Endothelial cell of umbilical vein (primary cell): ENCODE results near the gene TMEM131. TPM values are rescaled to one million over a fixed set of nuclear protein-coding genes. Genes with fewer than 3 reads are reported as not detected.

Source experiments
- BruUV-seq: library from RNA; stranded (reverse); fragments of 400-500 nt; replicated peaks from 2 replicates; lab custom pipeline; 2021; lab: Mats Ljungman, UMichigan
- CTCF ChIA-PET: fragments of 300-600, 350-600 bp; sonication (Branson Sonifier 250); formaldehyde crosslinking; loops from one replicate; lab custom pipeline; 2021; ENCODE audit warnings: antibody characterized with exemption, inconsistent platforms; lab: Charles Lee
- POLR2A ChIA-PET: fragments of 300-600, 350-600 bp; sonication (Branson Sonifier 250); formaldehyde crosslinking; loops from one replicate; lab custom pipeline; 2021; ENCODE audit warnings: antibody characterized with exemption, inconsistent platforms; lab: Charles Lee
- DNase-seq: peaks from one replicate; pipeline ENCODE4 v3.0.0-alpha.2; 2011; ENCODE audit warnings: low read depth, low spot score
- FAIRE-seq: peaks from 2 replicates; lab custom pipeline; 2011; peaks lifted over from hg19 to GRCh38; lab: Jason Lieb, UNC
- H2AFZ ChIP-seq: 2 replicates; pipeline ENCODE4 v1.6.0; 2012; ENCODE audit warnings: low read depth, low read length, control low read depth, inconsistent platforms
- H3K27ac ChIP-seq: 2 replicates; pipeline ENCODE4 v1.5.1; 2011; ENCODE audit warnings: low read depth, mild to moderate bottlenecking, control low read depth, low read length, moderate library complexity; ENCODE audit not compliant: insufficient read depth
- H3K27me3 ChIP-seq, 2 experiments: 2 replicates each; pipeline versions ENCODE4 v1.6.0 to v1.6.1; 2011; ENCODE audit warnings: low read length in 2 of 2, mixed read lengths in 1 of 2; ENCODE audit not compliant: control insufficient read depth in 2 of 2, insufficient read depth in 2 of 2
- H3K36me3 ChIP-seq, 2 experiments: 2 replicates in 1 of 2; 3 replicates in 1 of 2; pipeline ENCODE4 v1.5.1; 2011; ENCODE audit warnings: low read length in 2 of 2, mild to moderate bottlenecking in 1 of 2, moderate library complexity in 1 of 2; ENCODE audit not compliant: control insufficient read depth in 2 of 2, insufficient read depth in 2 of 2; ENCODE audit errors: extremely low read depth in 1 of 2
- H3K4me1 ChIP-seq: 3 replicates; pipeline ENCODE4 v1.5.1; 2011; ENCODE audit warnings: mild to moderate bottlenecking, low read length; ENCODE audit not compliant: control insufficient read depth, insufficient read depth; ENCODE audit errors: extremely low read depth
- H3K4me2 ChIP-seq: 2 replicates; pipeline ENCODE4 v1.6.1; 2011; ENCODE audit warnings: low read length, control low read depth, mixed read lengths; ENCODE audit not compliant: insufficient read depth
- H3K4me3 ChIP-seq, 3 experiments: fragments of 200-600 bp in 1 of 3; sonication (generic), shearing (Covaris generic) in 1 of 3; replicated peaks in 1 of 3; 2 replicates each; pipeline ENCODE4 v1.5.1; 2011 to 2016; ENCODE audit warnings: control low read depth in 3 of 3, low read length in 3 of 3, mild to moderate bottlenecking in 2 of 3, inconsistent platforms in 1 of 3, low read depth in 1 of 3, moderate library complexity in 1 of 3; ENCODE audit not compliant: insufficient read depth in 1 of 3
- H3K79me2 ChIP-seq: 2 replicates; pipeline ENCODE4 v1.6.0; 2012; ENCODE audit warnings: low read length, inconsistent platforms; ENCODE audit not compliant: control insufficient read depth, insufficient read depth
- H3K9ac ChIP-seq: replicated peaks from 2 replicates; pipeline ENCODE3; 2011; ENCODE audit warnings: low read length, control low read depth; ENCODE audit not compliant: insufficient read depth; ENCODE audit errors: extremely low read depth
- H3K9me1 ChIP-seq: replicated peaks from 3 replicates; pipeline ENCODE4 v1.6.0; 2011; ENCODE audit warnings: mild to moderate bottlenecking, low read length; ENCODE audit not compliant: control insufficient read depth, insufficient read depth; ENCODE audit errors: extremely low read depth
- H3K9me3 ChIP-seq: replicated peaks from 2 replicates; pipeline ENCODE4 v1.5.1; 2012; ENCODE audit warnings: low read length, inconsistent platforms; ENCODE audit not compliant: control insufficient read depth, insufficient read depth
- H4K20me1 ChIP-seq: replicated peaks from 2 replicates; pipeline ENCODE3; 2011; ENCODE audit warnings: mild to moderate bottlenecking, low read length; ENCODE audit not compliant: control insufficient read depth, insufficient read depth; ENCODE audit errors: extremely low read depth
- CTCF ChIP-seq, 2 donors: IDR thresholded peaks; 1 replicate in 1 of 2; 2 replicates in 1 of 2; pipeline ENCODE4 v1.5.1; 2011; ENCODE audit warnings: low read length in 2 of 2, mild to moderate bottlenecking in 2 of 2, moderate library complexity in 2 of 2, control low read depth in 1 of 2, inconsistent platforms in 1 of 2, low read depth in 1 of 2; ENCODE audit not compliant: insufficient read depth in 1 of 2; ENCODE audit errors: extremely low read depth in 1 of 2
- EZH2 ChIP-seq: IDR thresholded peaks from 2 replicates; pipeline ENCODE4 v1.6.1; 2012; ENCODE audit warnings: borderline replicate concordance, low read depth, mild to moderate bottlenecking, moderate library complexity, low read length, inconsistent platforms; ENCODE audit not compliant: severe bottlenecking
- FOS ChIP-seq: IDR thresholded peaks from 2 replicates; pipeline ENCODE4 v1.6.1; 2011; ENCODE audit warnings: mild to moderate bottlenecking, low read length, moderate library complexity, borderline replicate concordance; ENCODE audit not compliant: insufficient read depth
- GATA2 ChIP-seq: IDR thresholded peaks from 2 replicates; pipeline ENCODE4 v1.7.0; 2011; ENCODE audit warnings: low read depth, mild to moderate bottlenecking, moderate library complexity, mixed read lengths, low read length; ENCODE audit not compliant: insufficient read length, insufficient read depth
- JUN ChIP-seq: IDR thresholded peaks from 2 replicates; pipeline ENCODE4 v1.6.1; 2011; ENCODE audit warnings: borderline replicate concordance, low read depth; ENCODE audit not compliant: insufficient read length, insufficient read depth
- MYC ChIP-seq: IDR thresholded peaks from one replicate; pipeline ENCODE4 v1.6.1; 2011; ENCODE audit warnings: mild to moderate bottlenecking, low read depth, low read length
- POLR2A ChIP-seq: IDR thresholded peaks from 2 replicates; pipeline ENCODE4 v1.6.1; 2012; ENCODE audit warnings: low read depth, mild to moderate bottlenecking, control low read depth, low read length
- POLR2AphosphoS5 ChIP-seq: IDR thresholded peaks from 2 replicates; pipeline ENCODE4 v1.6.1; 2012; ENCODE audit warnings: low read depth, mild to moderate bottlenecking, control low read depth, low read length, moderate library complexity; ENCODE audit not compliant: insufficient read depth
- dilution Hi-C: fragments of 300-500 bp; cut with MboI; formaldehyde crosslinking; loops from one replicate; pipeline ENCODE4 v1.15.0; 2019; ENCODE audit warnings: low sequenced_read_pairs; ENCODE audit not compliant: extremely low pct_ligation_motif_present
- intact Hi-C: fragments of 100-400 bp; cut with micrococcal nuclease; formaldehyde crosslinking; loops from one replicate; pipeline ENCODE4 v1.10.0; 2022
- polyA plus RNA-seq, 4 experiments: library from polyadenylated mRNA; depleted of rRNA in 3 of 4; stranded (reverse) in 3 of 4; unstranded in 1 of 4; fragments of >200 nt; gene quantifications; 2 replicates each; pipeline versions ENCODE4 v1.2.1 to v1.2.3, GENCODE V29; 2011 to 2012; ENCODE audit warnings: missing spikeins in 1 of 4
- total RNA-seq: library from RNA; stranded (reverse); gene quantifications from 2 replicates; pipeline ENCODE4 v1.2.3, GENCODE V29; 2021
- TF ChIP-seq, protein P1 (sequence below): IDR thresholded peaks from 2 replicates; pipeline ENCODE4 v1.6.1; 2011; ENCODE audit not compliant: insufficient read depth, insufficient read length

Gene TMEM131
- total and polyA plus RNA-seq, 2 donors (not counting 3 experiments of a cell fraction or from before 2014, with no cell fraction given), result 12.2 to 28.6 TPM

DNA sequence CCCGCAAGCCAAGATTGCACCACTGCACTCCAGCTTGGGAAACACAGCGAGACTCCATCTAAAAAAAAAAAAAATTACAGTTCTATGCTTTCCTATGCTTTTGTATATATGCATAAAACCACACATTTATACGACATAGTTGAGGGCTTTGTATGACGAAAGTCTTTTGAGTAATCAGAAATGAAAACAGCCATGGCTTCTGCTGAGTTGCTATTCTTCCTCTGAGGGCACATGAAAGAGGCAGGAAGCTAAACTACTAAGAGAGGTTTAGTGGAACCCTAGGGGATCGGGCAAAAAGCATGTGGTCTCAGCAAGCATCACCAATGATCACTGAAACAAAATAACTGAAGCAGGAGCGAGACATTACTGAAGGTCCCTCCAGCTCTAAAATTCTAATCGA, 182.8 kb downstream of the TMEM131 start:
- dilution Hi-C loops (no loop called here), intact Hi-C loops (no loop called here)
- no peak for FAIRE-seq
- Histone ChIP-seq H3K9me3 (no peaks in the 10 kb centered on the region), H2AFZ (no peak overlapping the region), H3K9ac (no peak overlapping the region), H3K9me1 (no peaks in the 10 kb centered on the region), H3K27ac (no peak overlapping the region), H3K4me1 (no peaks in the 10 kb centered on the region), H3K4me2 (no peak overlapping the region), H3K79me2 (no peaks in the 10 kb centered on the region), H3K27me3 (no peaks in the 10 kb centered on the region), H3K36me3 (no peaks in the 10 kb centered on the region), H4K20me1 (no peaks in the 10 kb centered on the region), H3K4me3 (no peak overlapping the region)
- no peak for DNase-seq
- POLR2A ChIA-PET, result no interaction called here
- BruUV-seq, result no TSS peak
- CTCF ChIA-PET, result no interaction called here
- no peak for TF ChIP-seq MYC

DNA sequence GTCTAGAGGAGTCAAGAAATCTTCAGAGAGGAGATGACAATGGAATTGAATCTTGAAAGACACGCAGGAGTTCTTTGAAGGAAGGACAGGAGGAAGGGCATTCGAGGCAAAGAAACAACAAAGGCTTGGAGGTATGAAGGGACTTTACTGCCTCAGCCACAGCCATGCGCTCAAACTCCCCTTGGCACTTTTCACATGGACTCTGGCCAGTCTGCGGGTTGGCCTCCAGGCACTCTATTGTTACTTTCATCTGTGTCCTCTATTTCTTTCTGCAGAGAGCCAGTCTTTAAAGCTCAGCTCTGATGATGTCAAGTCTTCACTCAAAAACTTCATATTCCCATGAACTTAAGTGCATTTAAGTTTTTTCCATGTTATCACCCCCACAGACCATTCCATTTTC, 186.9 kb downstream of the TMEM131 start:
- Histone ChIP-seq H3K27ac (no peak overlapping the region), H3K4me1 (no peaks in the 10 kb centered on the region), H3K79me2 (no peaks in the 10 kb centered on the region), H2AFZ (no peak overlapping the region), H4K20me1 (no peaks in the 10 kb centered on the region), H3K4me2 (no peak overlapping the region), H3K4me3 (no peak overlapping the region), H3K36me3 (no peaks in the 10 kb centered on the region), H3K9me3 (no peaks in the 10 kb centered on the region), H3K27me3 (no peaks in the 10 kb centered on the region), H3K9ac (no peak overlapping the region), H3K9me1 (no peaks in the 10 kb centered on the region)
- POLR2A ChIA-PET, result no interaction called here
- DNase-seq (no peak), FAIRE-seq (no peak)
- TF ChIP-seq EZH2 (no peak), MYC (no peak), POLR2AphosphoS5 (no peak), FOS (no peak), POLR2A (no peak), JUN (no peak), GATA2 (no peak), CTCF (IDR thresholded peaks at IDR 0.05; ENCODE audit: extremely low read depth in 1 of 2, insufficient read depth in 1 of 2, low read depth in 1 of 2, low read length in 2 of 2) (no peak)
- TF ChIP-seq, protein P1, sequence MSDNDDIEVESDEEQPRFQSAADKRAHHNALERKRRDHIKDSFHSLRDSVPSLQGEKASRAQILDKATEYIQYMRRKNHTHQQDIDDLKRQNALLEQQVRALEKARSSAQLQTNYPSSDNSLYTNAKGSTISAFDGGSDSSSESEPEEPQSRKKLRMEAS, result no peak
- CTCF ChIA-PET, result interaction anchor here (1.0 to 2.1 kb wide), 3 partner anchors 8 to 576 kb away, joined by 4 to 14 read pairs (median 8); no protein-coding TSS in a partner anchor
- dilution Hi-C loops (no loop called here), intact Hi-C loops (no loop called here)
- BruUV-seq, result no TSS peak
